Stimulated activated CD8-positive, alpha-beta memory T cell treated with anti-CD3 and anti-CD28 coated beads, Interleukin-4, amount 100 ng/mL, for 24 hours (primary cell): ENCODE measurements around the gene ENDOV.
A peak's percentile ranks its signal among the peaks of the same experiment; 100 is the strongest.

Experiments
- DNase-seq: peaks from one replicate; pipeline ENCODE4 v3.0.0-alpha.2; 2020; ENCODE audit warnings: low read depth

Gene ENDOV

DNA sequence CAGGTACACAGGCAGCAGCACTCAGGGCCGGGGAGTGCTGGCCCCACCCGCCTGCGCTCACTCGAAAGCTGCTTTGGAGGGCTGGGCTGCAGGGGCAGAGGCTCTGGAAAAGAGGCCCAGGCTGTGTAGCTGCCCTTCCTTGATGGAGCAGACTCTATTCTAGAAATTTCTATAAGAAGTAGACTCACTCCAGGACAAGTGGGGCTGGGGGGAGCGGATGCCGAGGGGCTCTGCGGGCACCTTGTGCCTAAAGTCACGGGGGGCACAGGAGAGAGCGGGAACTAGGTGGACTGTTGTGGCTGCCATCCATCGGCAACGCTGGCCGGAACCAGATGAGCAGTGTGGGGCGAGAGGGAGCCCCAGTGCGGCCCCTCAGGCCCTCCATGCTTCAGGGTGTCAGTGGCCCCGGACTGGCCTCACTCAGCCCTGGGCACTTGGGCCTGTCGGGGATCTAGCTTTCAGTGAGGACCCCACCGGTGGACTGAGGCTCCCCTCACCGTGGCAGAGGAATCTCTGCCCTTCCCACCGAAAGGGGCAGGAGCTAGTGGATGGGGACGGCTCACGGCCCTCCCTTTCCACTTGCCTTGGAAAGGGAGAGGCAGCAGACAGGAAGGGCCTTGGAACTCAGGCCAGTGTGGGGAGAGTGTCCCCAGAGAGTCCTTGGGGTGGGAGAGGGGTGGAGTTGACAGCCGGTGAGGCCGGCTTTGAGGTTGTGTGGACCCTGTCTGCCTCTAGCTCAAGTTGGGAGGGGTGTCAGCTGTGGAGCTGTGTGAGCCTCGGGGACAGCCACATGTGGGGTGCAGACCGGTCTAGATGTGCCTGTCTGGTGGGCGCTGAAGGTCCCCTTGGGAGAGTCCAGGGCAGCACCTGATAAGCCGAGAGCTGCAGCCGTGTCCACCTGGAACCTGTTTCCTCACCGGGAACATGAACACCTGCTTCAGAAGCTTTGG, 16.6 kb downstream of the ENDOV start:
- no peak for DNase-seq

DNA sequence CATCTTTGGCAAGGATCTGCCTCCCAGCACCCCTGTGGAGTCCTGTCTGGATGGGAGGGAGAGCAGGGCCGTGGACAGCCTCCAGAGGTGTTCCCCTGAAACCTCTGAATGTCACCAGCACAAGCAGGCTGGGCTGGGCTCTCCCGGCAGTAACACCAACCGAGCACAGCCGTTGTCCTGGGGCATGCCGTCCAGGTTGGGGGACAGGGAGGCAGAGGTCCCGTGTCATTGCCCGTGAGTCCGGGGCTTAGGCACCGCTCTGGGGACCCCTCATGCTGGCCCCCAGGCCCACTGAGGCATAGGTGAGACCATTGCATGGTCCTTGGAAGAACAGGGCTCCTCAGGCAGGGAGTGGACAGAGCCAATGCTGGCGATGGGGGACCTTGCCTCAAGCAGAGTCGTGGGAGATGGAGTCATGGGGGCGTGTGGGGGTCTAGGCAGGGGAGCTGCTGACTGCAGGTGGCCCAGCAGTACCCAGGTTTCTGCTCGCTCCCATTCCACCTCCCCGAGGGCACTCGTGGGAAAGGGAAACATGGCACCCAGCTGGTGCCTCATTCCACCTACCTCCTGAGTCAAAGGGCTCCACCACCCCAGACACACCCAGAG, 17.5 kb downstream of the ENDOV start:
- no peak for DNase-seq

DNA sequence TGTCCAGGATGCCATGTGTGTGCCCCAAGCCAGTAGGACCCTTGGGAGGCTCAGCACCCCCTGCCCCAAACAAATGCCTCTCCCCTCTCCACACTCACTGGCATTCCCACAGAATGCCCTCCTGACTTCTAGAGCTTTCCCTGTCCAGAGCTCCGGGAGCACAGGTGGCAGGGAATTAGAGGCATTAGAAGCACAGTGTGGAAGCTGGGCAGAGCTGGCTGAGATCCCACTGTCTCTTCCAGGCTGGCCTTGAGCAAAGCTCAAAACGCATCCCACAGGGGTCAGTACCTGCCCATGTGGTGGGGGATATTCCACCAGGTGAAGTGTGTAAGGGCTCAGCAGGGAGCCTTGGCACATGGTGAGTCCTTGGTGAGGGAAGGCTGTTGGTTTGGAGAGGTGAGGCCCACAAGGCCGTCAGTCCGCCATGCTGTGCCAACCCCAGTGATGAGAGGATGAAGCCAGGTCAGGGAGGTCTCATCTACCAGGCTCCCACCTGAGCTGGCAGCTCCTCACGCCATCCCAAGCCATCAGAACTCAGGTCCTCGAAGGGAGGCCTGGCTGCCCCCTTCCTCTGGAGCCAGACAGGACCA, 18.1 kb downstream of the ENDOV start:
- no peak for DNase-seq

DNA sequence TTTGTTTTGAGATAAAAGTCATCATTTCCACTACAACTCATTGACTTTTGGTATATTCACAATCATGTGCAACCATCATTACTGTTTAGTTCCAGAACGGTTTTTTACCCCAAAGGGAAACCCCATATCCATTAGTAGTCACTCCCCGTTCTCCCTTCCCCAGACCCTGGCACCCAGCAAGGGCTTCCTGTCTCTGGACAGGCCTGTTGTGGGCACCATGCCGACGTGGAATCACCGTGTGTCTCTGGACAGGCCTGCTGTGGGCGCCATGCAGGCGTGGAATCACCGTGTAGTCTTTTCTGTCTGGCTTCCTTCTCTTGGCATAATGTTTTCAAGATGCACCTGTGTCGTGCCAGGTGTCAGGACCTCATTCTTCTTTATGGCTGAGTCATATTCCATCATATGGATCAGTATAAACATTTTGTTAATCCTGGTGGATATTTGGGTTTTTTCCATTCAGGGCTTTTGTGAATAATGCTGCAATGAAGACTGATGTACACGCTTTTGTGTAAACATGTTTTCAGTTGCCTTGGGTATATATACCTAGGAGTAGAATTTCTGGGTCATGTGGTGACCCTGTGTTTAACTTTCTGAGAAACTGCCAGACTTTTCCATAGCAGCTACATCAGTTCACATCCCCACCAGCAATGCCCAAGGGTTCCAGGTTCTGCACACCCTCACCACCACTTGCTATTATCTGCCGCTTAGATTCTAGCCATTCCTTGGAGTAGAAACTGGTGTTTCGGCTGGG, 19.1 kb downstream of the ENDOV start:
- DNase-seq: no peak

DNA sequence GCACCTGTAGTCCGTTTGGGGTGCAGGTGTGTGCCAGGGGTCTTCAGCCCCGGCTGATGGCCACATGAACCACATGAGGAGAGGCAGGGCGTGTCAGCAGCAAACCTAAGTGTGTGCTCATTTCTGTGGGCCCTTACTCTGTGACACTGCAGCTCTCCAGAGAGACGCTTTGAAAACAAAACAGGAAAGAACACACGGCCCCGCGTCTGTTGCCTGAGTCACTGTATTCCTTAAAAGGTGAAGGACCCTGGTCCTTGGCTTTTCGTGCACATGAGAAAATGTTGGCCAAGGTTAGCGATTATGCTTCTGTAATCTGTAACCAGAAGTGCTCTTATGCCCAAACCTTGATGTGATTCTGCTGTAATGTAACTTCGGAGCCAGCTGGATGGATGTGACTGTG, 22.6 kb downstream of the ENDOV start:
- DNase-seq: no peak

DNA sequence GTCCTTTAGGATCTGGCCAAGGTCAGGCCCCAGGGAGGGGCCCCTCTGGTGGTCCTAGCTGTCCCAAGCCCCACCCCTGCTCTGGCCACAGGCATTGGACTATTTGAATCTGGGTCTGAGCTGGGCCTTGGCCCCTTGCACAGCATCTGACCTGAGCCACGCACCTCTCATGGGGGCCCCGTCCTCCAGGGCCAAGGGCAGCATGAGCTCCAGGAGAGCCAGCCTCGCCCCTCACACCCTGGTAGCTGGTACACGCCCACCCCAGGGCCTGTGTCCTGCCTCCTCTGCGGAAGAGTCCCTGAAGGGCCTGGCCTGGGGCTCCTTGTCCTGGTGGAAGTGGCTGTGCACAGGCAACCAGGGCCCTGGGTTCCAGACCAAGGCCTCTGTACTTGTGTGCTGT, 23.8 kb downstream of the ENDOV start:
- DNase-seq: no peak

DNA sequence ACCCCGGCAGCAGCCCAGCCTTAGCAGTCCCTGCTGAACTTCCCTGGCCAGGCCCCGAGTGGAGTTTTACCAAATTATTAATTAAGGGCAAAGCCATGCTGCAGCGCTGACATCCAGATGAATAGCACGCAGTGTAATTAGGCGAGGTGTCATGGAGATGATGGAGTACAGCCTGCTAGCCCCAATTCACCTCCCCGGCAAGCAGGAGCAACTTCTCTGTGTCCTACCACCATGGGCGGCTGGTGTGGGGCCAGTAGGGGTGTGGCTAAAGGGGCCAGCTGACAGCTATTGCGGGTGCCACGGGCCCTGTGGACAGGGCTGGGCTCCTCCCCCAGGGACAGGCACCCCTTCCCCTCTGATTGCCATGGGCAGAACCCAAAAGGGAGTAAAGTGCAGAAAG, 24.5 kb downstream of the ENDOV start:
- DNase-seq: no peak

DNA sequence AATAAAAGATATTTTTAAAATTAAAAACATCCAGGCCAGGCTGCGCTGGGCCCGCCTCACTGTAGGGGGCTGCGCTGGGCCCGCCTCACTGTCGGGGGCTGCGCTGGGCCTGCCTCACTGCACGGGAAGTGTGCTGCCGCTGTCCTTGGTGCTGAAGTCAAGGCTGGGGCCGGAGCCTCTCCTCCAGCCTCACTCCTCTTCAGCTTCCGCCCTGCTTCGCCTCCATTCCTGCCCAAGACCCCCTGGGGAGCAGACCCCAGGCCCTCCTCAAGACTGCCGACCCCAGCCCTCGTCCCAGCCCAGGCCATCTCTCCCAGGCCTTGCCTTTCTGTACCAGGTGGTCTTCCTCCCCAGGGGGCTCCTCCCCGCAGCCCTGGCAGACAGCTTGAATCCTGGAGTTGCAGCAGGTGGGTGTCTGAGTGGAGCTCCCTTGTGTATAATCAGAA, 26.2 kb downstream of the ENDOV start:
- peak; percentile 32 for DNase-seq

DNA sequence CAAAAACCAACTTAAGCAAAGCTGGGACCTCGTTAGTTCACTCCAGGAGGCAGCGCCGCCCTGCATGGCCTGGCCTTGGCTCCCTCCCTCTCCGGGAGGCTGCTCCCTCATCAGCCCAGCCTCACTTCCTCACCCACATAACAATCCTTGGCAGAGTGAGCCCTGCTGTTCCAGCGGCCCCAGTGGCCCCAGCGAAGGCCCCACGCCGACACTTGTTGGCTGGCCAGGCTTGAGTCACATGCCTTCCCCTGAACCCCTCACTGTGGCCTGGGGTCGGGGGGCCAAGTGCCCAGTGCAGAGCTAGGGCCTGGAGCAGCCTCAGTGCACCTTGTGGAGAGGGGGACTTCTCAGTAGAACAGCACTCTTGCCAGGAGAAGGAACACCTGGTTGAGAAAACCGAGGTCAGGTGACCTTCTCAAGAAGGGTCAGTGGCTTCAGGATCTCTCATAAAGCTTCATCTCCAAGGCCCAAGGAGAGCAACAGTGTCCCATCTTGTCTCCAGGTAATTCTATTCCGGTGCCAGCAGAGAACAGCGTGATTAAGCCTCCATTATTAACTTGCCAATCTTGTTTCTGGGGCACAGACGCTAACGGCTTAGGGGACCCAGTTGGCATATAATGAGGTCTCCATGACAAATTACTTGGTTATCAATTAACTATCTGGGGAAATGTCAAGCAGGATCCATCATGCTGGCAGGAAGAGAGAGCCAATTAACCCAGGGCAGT, 26.8 kb downstream of the ENDOV start:
- DNase-seq: no peak

DNA sequence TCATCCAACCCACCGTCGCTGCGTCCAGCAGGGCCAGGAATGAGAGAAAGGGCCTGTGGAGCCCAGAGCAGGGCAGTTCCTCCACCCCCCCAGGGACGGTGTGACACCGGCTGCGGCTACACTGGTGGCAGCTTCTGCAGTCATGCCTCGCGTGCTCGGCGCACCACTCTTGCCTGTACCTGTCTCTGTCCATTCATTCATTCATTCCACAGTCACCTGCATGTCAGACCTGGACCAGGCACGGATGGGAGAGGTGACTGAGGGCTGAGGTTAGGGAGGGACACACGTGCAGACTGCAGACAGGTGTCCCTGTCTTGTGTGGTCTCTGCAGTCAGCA, 27.3 kb downstream of the ENDOV start:
- DNase-seq: no peak

DNA sequence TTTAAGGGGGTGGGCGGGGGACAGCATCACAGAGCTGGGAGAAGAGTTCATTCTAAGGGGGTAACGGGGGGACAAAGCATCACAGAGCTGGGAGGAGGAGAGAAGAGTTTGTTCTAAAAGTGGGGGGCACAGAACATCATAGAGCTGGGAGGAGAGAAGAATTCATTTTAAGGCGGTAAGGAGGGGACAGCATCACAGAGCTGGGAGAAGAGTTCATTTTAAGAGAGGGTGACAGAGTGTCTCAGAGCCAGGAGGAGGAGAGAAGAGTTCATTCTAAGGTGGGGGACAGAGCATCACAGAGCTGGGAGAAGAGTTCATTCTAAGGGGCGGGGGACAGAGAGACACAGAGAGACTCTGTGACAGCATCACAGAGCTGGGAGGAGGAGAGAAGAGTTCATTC, 27.8 kb downstream of the ENDOV start:
- no peak for DNase-seq

DNA sequence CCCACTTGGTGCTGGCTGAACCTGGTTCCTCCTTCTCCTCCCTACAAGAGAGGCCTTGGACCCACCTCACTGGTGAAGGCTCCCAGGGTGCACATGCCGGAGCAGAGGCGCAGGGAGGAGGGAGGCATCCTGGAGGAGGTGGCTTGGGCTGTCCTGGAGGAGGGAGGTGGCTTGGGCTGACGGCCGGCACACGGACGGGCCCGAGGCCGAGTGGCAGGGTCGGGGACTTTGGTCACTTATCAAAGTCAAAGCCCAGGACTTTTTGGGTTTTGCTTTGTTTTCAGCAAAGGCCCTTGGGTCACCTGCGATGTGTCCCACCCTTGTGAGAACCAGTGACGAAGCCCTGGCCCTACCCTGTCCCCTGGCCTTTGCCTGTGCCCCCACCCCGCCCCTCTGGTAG, 28.5 kb downstream of the ENDOV start:
- no peak for DNase-seq

DNA sequence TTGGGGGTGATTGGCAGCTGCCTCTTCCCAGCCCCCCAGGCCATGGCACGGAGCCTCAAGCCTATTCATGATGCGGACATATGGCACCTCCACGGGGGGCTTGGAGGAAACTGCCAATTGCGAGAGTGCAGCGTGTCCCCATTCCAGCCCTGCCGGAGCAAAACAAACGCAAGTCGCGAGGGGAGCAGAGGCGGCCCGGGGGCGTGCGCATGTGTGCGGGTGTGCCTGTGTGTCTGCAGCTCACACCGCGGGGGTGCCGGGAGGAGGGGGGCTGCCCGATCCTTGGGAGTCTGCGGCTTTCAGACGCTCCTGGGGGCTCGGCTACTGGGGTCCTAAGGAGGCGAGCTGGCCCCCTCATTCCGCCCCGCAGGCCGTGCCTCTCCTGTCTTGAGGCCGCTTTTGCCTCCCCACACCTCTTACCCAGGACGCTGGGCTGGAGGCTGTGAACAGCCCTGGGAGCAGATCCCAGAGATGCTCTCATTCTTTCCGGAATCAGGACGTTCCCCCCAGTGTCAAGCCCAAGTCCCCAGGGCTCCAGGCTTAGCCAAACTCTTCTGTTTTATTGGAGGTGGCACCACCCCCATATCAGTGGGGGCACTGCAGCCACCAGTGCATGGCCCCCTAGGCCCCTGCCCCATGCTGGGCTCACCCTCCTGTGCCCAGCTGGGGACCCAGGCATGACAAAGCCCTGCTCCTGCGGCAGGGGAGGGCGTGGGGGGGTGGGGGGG, 29.1 kb downstream of the ENDOV start:
- DNase-seq: no peak

DNA sequence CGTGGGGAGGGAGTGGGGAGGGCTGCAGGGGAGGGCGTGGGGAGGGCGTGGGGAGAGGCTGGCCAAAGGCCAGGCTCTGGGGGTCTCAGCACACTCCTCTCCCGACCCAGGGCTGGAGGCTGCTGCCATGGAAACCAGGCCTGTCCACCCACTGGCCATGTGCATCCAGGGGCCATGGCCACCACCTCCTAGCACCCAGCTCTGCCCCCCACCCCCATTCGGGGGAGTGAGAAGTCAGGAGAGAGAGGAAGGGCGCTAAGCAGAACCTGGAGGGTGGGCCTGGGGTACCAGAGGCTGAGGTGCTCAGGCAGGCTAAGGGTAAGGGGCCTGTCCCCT, 29.6 kb downstream of the ENDOV start:
- DNase-seq: no peak

DNA sequence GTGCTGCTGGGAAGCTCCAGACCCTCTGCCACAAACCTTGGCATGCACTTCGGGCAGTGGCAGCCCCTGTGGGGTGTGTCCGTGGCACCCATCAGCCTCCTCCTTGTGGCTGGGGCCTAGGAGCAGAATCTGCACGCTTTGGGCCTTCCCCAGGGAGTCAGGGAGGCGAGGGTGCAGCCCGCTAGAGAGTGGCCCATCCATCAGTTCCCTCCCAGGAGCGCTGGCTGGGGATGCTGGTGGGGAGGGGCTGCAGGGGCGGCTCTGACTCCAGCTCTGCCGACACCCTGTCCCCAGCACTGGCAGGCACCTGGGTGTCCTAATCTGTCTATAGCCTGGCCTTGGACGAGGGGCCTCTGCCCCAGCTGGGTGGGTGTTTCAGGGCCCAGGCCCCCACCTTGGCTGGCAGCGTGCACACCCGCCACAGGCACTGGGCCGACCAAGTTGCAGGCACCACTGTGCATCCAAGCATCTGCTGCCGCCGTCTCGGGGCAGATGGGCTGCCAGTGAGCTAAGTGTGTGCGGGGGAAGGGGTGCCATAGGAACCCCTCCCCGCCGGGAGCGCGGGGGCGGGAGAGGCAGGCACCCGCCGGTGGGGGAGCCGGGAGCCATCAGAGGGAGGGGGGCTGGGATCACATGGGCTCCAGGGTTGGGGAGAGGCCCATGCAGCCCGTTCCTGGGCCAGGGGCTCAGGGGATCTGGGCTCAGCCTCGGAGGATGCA, 30.2 kb downstream of the ENDOV start:
- DNase-seq: no peak

DNA sequence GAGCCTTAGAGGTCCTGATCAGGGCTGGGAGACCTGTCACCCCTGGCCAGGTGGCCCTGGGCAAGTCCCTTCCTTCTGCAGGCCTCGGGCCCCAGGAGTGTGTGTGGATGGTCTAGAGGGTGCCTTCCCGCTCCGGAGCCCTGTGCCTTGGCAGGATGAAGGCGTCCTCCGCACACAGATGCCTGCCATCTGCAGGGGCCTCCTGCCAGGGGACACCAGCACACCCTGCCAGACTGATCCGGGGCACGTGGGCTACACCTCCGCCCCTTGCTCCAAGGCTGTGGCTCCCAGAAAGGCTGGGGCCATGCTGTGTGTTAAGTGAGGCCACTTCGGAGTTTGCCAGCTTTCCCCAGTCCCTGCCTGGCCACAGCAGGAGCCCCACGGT, 30.8 kb downstream of the ENDOV start:
- no peak for DNase-seq

DNA sequence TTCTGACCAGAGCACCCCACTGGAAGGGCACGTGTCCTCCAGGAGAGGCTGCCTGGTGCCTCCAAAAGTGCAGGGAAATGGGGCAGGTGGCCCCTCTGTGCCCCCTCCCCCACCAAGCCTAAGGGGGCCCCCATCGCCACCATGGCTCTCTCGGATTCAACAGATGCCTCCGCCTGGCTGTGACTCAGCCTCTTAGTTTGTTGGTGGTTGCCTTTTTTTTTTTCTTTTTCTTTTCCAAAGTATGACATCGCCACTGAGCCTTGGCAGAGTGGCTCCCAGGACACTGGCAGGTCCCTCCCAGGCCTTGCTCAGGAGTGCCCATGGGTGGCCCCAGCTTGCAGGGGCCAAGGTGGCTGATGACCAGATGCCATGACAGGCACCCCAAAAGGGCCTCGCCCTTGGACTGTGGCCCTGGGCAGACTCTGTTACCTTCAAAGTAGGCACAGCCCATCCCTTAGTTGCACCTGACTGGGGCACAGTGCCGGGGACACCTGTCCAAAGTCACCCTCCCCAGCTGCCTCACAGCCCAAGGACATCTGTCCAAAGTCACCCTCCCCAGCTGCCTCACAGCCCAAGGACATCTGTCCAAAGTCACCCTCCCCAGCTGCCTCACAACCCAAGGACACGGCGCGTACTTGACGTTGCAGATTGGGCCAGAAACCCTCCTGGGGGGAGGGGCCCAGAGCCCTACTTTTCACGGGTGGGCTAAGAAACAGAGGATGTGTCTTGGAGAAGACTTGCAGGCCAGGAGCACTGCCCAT, 31.9 kb downstream of the ENDOV start:
- DNase-seq: no peak

DNA sequence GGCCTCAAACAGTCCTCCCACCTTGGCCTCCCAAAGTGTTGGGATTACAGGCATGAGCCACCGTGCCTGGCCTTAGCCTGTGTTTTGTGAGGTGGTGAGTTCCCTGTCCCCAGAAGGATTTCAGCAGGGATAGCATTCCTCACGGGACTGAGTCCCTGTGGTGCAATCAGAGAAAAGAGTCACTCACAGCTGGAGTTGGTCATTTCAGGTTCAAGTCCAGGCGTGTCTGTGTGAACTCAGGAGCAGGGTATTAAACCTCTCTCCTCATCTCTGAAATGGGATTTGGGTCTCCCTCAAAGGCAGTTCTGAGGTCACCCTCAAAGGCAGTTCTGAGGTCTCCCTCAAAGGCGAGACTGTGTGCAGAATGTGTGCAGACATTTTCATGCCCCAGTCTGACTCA, 32.8 kb downstream of the ENDOV start:
- DNase-seq: no peak

DNA sequence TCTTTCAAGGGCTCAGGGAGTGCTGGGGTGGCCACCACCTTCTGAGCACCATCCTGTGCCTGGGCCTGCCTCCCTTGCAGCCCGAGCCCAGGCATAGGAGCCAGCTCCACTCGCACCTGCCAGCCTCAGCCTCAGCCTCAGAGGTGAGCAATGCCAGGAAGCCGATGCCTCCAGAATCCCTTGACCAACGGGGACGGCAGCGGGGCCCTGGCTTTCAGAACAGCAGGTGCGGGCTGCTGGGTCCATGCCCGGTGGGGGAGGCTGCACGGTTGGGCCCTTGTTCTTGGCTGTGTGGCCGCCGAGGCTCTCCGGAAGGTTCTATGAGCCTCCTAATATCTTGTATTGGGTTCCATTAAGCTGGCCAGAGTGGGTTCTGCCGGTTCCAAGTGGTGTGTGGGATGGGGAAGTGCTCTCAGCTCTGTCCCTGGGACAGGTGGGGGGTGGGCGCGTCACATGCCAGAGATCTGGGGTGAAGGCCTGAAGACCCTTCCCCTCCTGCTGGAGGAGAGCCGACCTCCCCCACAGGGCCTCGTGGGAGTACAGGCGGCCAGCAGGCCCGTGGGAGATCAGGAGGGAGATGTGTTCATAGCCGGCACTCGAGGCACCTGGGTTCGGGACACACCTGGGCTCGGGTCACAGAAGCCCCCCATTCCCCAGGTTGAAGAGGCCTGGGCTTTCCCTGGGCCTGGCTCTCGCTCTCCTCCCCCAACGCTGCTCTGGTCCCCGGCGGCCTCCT, 34.4 kb downstream of the ENDOV start:
- no peak for DNase-seq
